ENCODE measurements around the gene FILIP1L.

FILIP1L gene

DNA sequence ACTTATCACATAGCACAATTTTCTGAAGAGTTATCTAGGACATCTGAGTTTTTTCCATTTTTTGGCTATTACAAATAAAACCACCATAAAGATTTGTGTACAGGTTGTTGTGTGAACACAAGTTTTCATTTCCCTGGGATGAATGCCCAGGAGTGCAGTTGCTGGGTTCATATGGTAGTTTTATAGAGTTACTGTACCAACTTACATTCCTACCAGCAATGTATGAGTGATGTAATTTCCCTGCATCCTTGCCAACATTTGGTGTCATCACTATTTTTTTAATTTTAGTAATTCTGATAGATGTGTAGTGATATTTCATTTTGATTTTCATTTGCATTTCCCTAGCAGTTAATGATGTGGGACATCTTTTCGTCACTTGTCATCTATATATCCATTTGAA is 20.5 kb downstream of the FILIP1L start:
- Mint-ChIP-seq H3K36me3 (ENCODE audit: low read depth) (no peaks in the 10 kb centered on the region), H3K4me1 (peaks cover 31% of the 10 kb centered on the region), H3K4me3 (no peak overlapping the region), H3K27me3 (ENCODE audit: low read depth, poor library complexity) (peaks cover 5% of the 10 kb centered on the region), H3K9me3 (no peaks in the 10 kb centered on the region), H3K27ac (no peak overlapping the region)
- DNase-seq, result no peak
- TF ChIP-seq, protein P1, sequence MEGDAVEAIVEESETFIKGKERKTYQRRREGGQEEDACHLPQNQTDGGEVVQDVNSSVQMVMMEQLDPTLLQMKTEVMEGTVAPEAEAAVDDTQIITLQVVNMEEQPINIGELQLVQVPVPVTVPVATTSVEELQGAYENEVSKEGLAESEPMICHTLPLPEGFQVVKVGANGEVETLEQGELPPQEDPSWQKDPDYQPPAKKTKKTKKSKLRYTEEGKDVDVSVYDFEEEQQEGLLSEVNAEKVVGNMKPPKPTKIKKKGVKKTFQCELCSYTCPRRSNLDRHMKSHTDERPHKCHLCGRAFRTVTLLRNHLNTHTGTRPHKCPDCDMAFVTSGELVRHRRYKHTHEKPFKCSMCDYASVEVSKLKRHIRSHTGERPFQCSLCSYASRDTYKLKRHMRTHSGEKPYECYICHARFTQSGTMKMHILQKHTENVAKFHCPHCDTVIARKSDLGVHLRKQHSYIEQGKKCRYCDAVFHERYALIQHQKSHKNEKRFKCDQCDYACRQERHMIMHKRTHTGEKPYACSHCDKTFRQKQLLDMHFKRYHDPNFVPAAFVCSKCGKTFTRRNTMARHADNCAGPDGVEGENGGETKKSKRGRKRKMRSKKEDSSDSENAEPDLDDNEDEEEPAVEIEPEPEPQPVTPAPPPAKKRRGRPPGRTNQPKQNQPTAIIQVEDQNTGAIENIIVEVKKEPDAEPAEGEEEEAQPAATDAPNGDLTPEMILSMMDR (IDR thresholded peaks at IDR 0.05), result no peak

DNA sequence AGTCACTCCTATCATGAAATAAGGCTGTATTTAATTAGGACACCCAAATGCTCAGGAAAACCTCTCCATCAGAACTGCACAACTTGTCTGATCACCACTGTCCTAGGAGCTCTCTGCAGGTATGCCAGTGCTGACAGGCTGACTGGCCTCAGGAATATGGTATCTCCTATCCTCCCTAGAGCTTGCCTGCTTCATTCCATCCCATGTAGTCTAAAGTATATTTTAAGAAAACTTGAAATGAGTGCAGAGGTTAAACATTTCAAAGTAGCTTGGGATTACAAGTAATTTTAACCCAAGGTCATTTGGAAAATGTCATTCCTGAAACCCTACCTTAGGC is 23.7 kb downstream of the FILIP1L start:
- Mint-ChIP-seq H3K27ac (peak overlapping the region; percentile 60), H3K9me3 (no peaks in the 10 kb centered on the region), H3K4me1 (peaks cover 25% of the 10 kb centered on the region), H3K27me3 (ENCODE audit: low read depth, poor library complexity) (peaks cover 5% of the 10 kb centered on the region), H3K4me3 (no peak overlapping the region), H3K36me3 (ENCODE audit: low read depth) (no peaks in the 10 kb centered on the region)
- TF ChIP-seq, protein P1 (IDR thresholded peaks at IDR 0.05), result no peak
- DNase-seq, result no peak

DNA sequence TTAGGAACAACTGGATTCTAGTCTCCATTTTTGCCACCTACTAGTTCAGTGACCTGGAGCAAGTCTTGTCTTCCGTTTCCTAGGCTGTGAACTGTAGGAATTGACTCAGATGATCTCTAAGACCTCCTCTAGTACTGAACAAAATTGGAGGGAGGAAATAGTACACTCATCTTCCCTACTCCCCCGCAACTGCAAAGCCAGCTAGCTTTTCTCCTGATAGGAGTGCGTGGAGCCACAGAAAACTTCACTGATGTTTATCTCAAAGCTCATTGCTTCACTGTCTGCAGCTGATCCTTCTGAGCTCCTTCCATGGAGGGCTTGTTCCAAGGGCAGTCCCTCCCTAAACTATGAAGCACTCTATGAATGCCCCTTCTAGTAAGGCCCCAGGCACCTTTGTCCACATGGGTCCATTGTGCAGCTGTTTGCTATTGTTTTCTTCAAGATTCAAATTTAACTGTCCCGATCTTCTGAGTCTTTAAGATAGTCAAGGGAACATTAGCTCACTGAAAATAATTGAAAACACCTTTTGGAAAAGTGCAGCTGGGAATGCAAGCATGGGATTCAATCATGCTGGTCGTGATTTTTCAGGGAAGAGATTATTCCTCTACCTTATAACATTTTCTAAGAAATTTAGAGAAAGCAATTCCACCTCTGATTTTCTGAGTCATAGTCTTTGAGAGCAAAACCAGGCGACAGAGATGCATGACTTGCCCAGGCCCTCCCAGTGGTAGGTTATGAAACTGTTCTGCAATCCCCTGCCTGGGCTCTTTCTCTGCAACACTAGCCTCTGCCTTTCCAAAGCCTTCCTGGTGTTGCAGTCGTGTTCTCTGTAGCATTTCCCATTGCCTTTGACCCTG is 24.3 kb downstream of the FILIP1L start:
- Mint-ChIP-seq H3K4me3 (no peak overlapping the region), H3K9me3 (no peaks in the 10 kb centered on the region), H3K36me3 (ENCODE audit: low read depth) (no peaks in the 10 kb centered on the region), H3K27me3 (ENCODE audit: low read depth, poor library complexity) (peaks cover 5% of the 10 kb centered on the region), H3K4me1 (peaks cover 25% of the 10 kb centered on the region), H3K27ac (peak overlapping the region; percentile 60)
- no peak for DNase-seq
- TF ChIP-seq, protein P1 (IDR thresholded peaks at IDR 0.05), result peak; percentile 20

DNA sequence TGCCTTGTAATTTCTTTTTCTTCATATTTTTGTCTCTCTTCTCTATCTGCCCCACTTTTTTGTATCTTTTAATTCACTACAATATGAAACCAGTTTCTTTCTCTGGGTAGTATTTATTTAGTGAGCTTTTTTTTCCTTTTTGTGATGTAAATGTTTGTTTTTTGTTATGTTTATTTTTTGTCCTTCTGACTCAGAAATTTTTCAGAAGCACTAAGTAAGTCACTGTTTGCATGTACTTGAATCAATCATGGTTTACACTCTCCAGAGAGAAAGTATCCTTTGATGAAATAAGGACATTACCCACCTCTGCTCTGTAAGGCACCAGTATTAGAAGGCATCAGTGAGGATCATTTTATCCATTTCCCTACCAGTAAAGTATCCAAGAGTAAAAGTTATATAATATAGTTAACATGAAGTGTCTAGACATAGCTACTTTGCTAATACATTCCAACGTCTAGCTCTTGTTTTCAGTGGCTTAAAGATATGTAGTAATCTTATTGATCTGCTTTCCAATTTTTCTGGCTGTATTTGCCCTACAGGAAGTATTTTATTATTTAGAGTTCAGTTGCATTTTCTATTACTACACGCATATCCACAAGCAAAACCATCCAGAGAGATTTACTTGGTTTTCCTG is 25.4 kb downstream of the FILIP1L start:
- H3K9me3 Mint-ChIP-seq, result no peaks in the 10 kb centered on the region
- no peak for DNase-seq
- H3K4me3 Mint-ChIP-seq, result no peak overlapping the region
- peak overlapping the region; percentile 6 for H3K27ac Mint-ChIP-seq
- peaks cover 25% of the 10 kb centered on the region for H3K4me1 Mint-ChIP-seq
- TF ChIP-seq, protein P1 (IDR thresholded peaks at IDR 0.05), result no peak
- peaks cover 5% of the 10 kb centered on the region for H3K27me3 Mint-ChIP-seq (ENCODE audit: low read depth, poor library complexity)
- no peaks in the 10 kb centered on the region for H3K36me3 Mint-ChIP-seq (ENCODE audit: low read depth)

DNA sequence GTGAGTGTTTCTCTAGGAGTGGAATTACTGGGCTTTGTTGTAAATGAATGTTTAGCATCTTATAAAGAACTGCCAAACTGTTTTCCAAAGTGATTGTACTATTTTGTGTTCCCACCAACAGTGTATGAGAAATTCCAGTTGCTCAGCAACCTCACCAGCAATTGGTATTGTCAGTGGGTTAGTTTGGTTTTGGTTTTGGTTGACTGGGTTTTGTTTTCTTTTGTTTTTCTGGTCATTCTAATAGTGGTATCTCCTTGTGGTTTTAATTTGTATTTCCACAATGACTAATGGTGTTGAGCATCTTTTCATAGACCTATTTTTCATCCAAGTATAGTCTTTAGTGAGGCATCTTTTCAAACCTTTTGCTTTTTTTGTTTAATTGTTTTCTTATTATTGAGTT is 27.1 kb downstream of the FILIP1L start:
- no peaks in the 10 kb centered on the region for H3K9me3 Mint-ChIP-seq
- no peak overlapping the region for H3K27ac Mint-ChIP-seq
- no peak for DNase-seq
- H3K4me1 Mint-ChIP-seq, result peaks cover 25% of the 10 kb centered on the region
- H3K4me3 Mint-ChIP-seq, result no peak overlapping the region
- TF ChIP-seq, protein P1 (IDR thresholded peaks at IDR 0.05), result no peak
- H3K36me3 Mint-ChIP-seq (ENCODE audit: low read depth), result no peaks in the 10 kb centered on the region
- H3K27me3 Mint-ChIP-seq (ENCODE audit: low read depth, poor library complexity), result peaks cover 5% of the 10 kb centered on the region

Measured in nephron progenitor cell (in vitro differentiated cells).